GM23338 (cell line): ENCODE measurements around the gene GPR37L1.

Experiments used
- EZH2 ChIP-seq: fragments of 200-600 bp; sonication (generic); IDR thresholded peaks from one replicate; pipeline ENCODE4 v1.8.0; 2017; ENCODE audit warnings: antibody characterized with exemption, mild to moderate bottlenecking, low read depth; ENCODE audit not compliant: unreplicated experiment
- EZH2phosphoT487 ChIP-seq: fragments of 200-600 bp; sonication (generic); IDR thresholded peaks from one replicate; pipeline ENCODE4 v1.8.1; 2018; ENCODE audit warnings: antibody characterized with exemption; ENCODE audit not compliant: unreplicated experiment
- NANOG ChIP-seq: IDR thresholded peaks from 2 replicates; pipeline ENCODE4 v1.6.1; 2016; ENCODE audit warnings: antibody characterized with exemption, borderline replicate concordance
- POLR2AphosphoS5 ChIP-seq: IDR thresholded peaks from 2 replicates; pipeline ENCODE4 v1.6.1; 2016; ENCODE audit warnings: antibody characterized with exemption, low read depth
- REST ChIP-seq: IDR thresholded peaks from one replicate; pipeline ENCODE4 v1.6.1; 2018; ENCODE audit warnings: antibody characterized with exemption; ENCODE audit not compliant: unreplicated experiment
- TF ChIP-seq, protein P1 (sequence below), 2 experiments: fragments of 200-600 bp in 1 of 2; sonication (generic) in 1 of 2; conservative IDR thresholded peaks; 2 replicates each; pipeline versions ENCODE4 v1.5.1 to v1.6.1; 2016 to 2017; ENCODE audit warnings: antibody characterized with exemption in 2 of 2, low read depth in 2 of 2, mild to moderate bottlenecking in 2 of 2, moderate library complexity in 1 of 2

DNA sequence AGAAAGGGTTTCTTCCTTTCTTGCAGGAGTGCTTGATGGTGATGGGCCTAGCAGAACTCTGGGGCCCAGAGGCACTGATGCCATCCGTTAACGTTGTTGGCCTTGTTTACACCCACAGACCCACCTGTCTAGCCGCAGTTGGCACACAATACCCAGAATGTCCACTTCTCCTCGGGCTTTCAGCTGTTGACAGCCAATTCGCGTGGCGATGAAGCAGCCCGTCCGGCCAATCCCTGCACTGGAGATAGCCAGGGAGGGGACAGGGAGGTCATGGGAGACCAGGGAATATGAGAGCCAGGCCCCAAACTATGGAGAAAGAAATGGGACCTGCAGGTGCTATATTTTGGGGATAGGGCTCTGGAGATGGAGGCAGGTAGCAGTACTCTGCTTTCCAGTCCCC is 27.5 kb downstream of the GPR37L1 start:
- TF ChIP-seq, protein P1, sequence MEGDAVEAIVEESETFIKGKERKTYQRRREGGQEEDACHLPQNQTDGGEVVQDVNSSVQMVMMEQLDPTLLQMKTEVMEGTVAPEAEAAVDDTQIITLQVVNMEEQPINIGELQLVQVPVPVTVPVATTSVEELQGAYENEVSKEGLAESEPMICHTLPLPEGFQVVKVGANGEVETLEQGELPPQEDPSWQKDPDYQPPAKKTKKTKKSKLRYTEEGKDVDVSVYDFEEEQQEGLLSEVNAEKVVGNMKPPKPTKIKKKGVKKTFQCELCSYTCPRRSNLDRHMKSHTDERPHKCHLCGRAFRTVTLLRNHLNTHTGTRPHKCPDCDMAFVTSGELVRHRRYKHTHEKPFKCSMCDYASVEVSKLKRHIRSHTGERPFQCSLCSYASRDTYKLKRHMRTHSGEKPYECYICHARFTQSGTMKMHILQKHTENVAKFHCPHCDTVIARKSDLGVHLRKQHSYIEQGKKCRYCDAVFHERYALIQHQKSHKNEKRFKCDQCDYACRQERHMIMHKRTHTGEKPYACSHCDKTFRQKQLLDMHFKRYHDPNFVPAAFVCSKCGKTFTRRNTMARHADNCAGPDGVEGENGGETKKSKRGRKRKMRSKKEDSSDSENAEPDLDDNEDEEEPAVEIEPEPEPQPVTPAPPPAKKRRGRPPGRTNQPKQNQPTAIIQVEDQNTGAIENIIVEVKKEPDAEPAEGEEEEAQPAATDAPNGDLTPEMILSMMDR (conservative IDR thresholded peaks at IDR 0.05; ENCODE audit: low read depth in 2 of 2): no peak
- TF ChIP-seq POLR2AphosphoS5 (no peak), EZH2phosphoT487 (no peak), REST (no peak), NANOG (no peak), EZH2 (no peak)
